Body of pancreas (tissue), 4 donors: ENCODE measurements around the gene WHRN.

Source experiments
- CTCF ChIP-seq, 7 experiments: fragments of 450-650 bp in 4 of 7; fragments of 200-600 bp in 3 of 7; sonication (generic) in 3 of 7; IDR thresholded peaks; one replicate each; pipeline ENCODE4 v1.5.1; 2016 to 2019; ENCODE audit warnings: antibody characterized with exemption in 7 of 7
- POLR2A ChIP-seq, 3 donors: fragments of 450-650 bp; IDR thresholded peaks; one replicate each; pipeline ENCODE4 v1.6.1; 2016; ENCODE audit warnings: antibody characterized with exemption in 3 of 3, mild to moderate bottlenecking in 2 of 3

DNA sequence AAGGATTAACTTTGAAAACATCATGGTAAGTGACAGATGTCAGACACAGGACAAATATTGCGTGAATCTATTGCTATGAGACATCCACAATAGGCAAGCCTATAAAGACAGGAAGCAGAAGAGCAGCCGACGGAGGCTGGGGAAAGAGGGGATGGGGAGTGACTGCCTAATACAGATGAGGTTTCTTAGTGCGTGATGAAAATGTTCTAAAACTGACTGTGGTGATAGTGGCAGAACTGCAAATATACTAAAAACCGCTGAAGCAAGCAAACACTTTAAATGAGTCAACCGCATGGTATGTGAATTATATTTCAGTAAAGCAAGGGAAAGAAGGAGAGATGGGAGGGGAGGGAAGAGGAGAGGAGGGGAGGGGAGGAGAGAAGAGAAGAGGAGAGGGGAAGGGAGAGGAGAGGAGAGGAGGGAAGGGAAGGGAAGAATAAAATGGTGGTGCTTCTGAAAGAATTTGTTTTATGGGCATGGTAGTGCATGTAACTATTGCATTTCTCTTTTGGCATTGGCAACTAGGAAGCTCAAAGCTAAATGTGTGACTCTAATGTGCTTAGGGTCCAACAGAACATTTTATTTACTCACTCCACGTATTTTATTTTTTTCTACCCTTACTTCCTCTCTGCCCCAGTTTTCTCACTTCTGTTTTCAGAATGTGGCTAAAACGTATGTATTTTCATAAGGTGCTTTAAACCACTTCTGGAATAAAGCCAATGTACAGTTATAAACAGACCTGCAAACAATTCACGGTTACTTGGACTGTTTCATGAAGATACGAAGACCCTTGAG lies 138.7 kb downstream of the WHRN start:
- TF ChIP-seq CTCF (IDR thresholded peaks at IDR 0.05) (no peak), POLR2A (IDR thresholded peaks at IDR 0.05) (no peak)
